ENCODE results near the gene CCDC28B. TPM values are rescaled to one million over a fixed set of nuclear protein-coding genes. Genes with fewer than 3 reads are reported as not detected.

CCDC28B gene
- total and polyA plus RNA-seq, 8 donors = 7.2 to 31.5 (median 24.4) TPM

DNA sequence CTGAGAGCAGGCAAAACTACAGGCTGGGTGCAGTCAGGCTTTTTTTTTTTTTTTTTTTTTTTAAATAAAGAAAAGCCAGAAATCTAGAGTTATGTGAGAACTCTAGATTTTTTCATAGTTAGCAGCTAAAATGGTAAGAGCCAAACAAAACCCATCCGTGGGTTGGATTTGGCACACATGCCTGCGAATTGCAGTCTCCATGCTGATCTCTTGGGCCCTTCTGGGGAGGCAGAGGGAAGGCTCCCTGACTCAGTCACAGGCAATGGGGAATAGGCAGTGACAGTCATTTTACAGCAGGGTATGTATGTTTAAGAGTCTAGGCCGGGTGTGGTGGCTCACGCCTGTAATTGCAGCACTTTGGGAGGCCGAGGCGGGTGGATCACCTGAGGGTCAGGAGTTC lies 18.3 kb upstream of the CCDC28B start:
- ATAC-seq (no peak), DNase-seq (no peak)
- Histone ChIP-seq H3K36me3 (peaks cover 0 to 55% of the 10 kb centered on the region in 2 donors), H3K4me3 (peak overlapping the region in 1 of 2 donors; percentile 80), H3K27me3 (no peaks in the 10 kb centered on the region), H3K27ac (no peak overlapping the region), H3K9me3 (no peaks in the 10 kb centered on the region), H3K4me1 (peaks cover 21 to 63% of the 10 kb centered on the region in 2 donors)
- TF ChIP-seq CTCF (IDR thresholded peaks at IDR 0.05) = no peak
- intact Hi-C loops (cut with DNase I) = no loop called here

- intact Hi-C loops (cut with DNase I) = no loop called here
- no peaks in the 10 kb centered on the region for H3K27me3 ChIP-seq
- DNase-seq (no peak), ATAC-seq (no peak)
- H3K36me3 ChIP-seq = peaks cover 9 to 81% of the 10 kb centered on the region in 2 donors
- H3K27ac ChIP-seq = no peak overlapping the region
- no peak for TF ChIP-seq CTCF (IDR thresholded peaks at IDR 0.05)
- H3K4me3 ChIP-seq = no peak overlapping the region
- peaks cover 13 to 48% of the 10 kb centered on the region in 2 donors for H3K4me1 ChIP-seq
- H3K9me3 ChIP-seq = no peaks in the 10 kb centered on the region
Observed at GRCh38 chr1:32184650-32185049, 15.7 kb upstream of the CCDC28B start.

DNA sequence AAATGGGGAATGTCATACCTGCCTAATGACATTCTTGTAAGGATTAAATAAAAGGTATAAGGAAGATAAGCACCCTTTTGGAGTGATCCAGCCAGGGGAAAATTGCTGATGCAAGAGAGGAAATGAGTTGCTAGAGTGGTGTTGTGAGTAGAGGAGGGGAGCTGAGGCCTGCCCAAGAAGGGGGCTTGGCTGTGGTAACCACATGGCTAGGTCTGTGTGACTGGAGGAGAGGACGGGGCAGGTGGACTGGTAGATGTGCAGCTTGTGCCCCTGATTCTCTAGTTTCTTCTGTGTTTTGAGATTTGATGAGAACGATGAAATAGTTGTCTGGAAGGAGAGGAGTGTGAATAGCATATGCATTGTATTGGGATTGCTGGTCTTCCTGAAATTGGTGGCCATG lies 14.3 kb upstream of the CCDC28B start:
- Histone ChIP-seq H3K4me1 (peaks cover 10 to 40% of the 10 kb centered on the region in 2 donors), H3K4me3 (no peak overlapping the region), H3K27me3 (no peaks in the 10 kb centered on the region), H3K36me3 (peaks cover 9 to 96% of the 10 kb centered on the region in 2 donors), H3K9me3 (no peaks in the 10 kb centered on the region), H3K27ac (no peak overlapping the region)
- intact Hi-C loops (cut with DNase I) = no loop called here
- DNase-seq (no peak), ATAC-seq (no peak)
- no peak for TF ChIP-seq CTCF (IDR thresholded peaks at IDR 0.05)

DNA sequence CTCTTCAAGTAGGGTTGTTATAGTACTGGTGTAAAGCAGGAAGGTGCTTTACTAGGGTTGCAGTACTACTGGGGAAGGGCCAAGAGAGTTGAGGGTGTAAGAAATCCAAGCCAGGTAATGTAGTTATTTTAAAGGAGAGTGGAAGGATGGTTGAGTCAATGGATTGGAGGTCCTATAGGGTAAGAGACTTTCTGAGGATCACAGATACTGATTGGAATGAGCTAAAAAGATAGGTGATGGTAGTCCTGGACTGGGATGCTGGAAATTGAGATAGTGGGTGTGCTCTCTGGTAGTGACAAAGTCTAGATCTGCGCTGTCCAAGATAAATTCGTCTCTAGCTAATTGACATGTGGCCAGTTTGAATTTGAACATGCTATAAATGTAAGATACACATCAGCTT lies 13.9 kb upstream of the CCDC28B start:
- ATAC-seq (no peak), DNase-seq (no peak)
- Histone ChIP-seq H3K9me3 (no peaks in the 10 kb centered on the region), H3K27ac (no peak overlapping the region), H3K36me3 (peaks cover 9 to 97% of the 10 kb centered on the region in 2 donors), H3K27me3 (no peaks in the 10 kb centered on the region), H3K4me3 (no peak overlapping the region), H3K4me1 (peaks cover 6 to 35% of the 10 kb centered on the region in 2 donors)
- intact Hi-C loops (cut with DNase I) = no loop called here
- no peak for TF ChIP-seq CTCF (IDR thresholded peaks at IDR 0.05)

DNA sequence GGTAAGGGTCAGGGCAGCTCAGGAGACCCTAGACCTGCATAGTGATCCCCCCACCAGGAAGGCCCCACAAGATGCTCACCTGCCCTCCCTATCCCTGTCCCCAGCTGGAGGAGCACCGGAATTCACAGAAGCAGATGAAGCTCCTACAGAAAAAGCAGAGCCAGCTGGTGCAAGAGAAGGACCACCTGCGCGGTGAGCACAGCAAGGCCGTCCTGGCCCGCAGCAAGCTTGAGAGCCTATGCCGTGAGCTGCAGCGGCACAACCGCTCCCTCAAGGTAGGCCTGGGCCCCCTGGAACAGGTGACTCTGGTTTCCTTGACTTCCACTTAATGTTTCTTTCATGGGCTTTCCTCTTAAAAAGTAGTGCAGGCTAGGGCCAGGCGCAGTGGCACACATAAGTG lies 12.5 kb upstream of the CCDC28B start:
- Histone ChIP-seq H3K9me3 (no peaks in the 10 kb centered on the region), H3K4me1 (peaks cover 0 to 22% of the 10 kb centered on the region in 2 donors), H3K27ac (no peak overlapping the region), H3K36me3 (peaks cover 9 to 97% of the 10 kb centered on the region in 2 donors), H3K4me3 (no peak overlapping the region), H3K27me3 (no peaks in the 10 kb centered on the region)
- no peak for TF ChIP-seq CTCF (IDR thresholded peaks at IDR 0.05)
- DNase-seq (no peak), ATAC-seq (no peak)
- intact Hi-C loops (cut with DNase I) = no loop called here
